ENCODE measurements around the gene GIGYF2. TPM values are rescaled to one million over a fixed set of nuclear protein-coding genes. Genes with fewer than 3 reads are reported as not detected.

Gene GIGYF2
- total RNA-seq, 1 experiment from 2014 or later = 60.6 TPM

- DNase-seq (ENCODE audit: low read depth, low spot score) (no peak), ATAC-seq (no peak)
- H3K79me2 ChIP-seq (ENCODE audit: insufficient read depth, low read length) = peaks cover 5% of the 10 kb centered on the region; the same call in 1 of the 2 replicates
- H3K4me3 ChIP-seq (replicated peaks in 1 of 2; ENCODE audit: low read depth in 1 of 2, low read length in 2 of 2) = no peak overlapping the region
- no peak overlapping the region for H3K4me2 ChIP-seq (ENCODE audit: low read length)
- intact Hi-C loops (cut with micrococcal nuclease) = no loop called here
- H3K27ac ChIP-seq (ENCODE audit: low read depth, low read length) = no peak overlapping the region
- BruUV-seq (replicated peaks) = no TSS peak
- H3K9me3 ChIP-seq (ENCODE audit: control insufficient read depth in 1 of 2, insufficient read depth in 1 of 2, low read depth in 1 of 2, low read length in 2 of 2) = no peaks in the 10 kb centered on the region
- ChIA-PET POLR2A (no interaction called here), CTCF (no interaction called here), RAD21 (ENCODE audit: low non-redundant PET in 1 of 2, low total read pairs in 2 of 2, uncharacterized antibody in 2 of 2, unreplicated experiment in 2 of 2) (no interaction called here)
- no peak overlapping the region for H2AFZ ChIP-seq (ENCODE audit: low read depth, low read length, poor library complexity, severe bottlenecking)
- H3K4me1 ChIP-seq (ENCODE audit: control insufficient read depth in 1 of 2, insufficient read depth in 2 of 2, low read length in 2 of 2) = no peaks in the 10 kb centered on the region
- 0 out of 2 replicates have a peak, but pooled peaks cover 3% of the 10 kb centered on the region for H4K20me1 ChIP-seq (ENCODE audit: insufficient read depth)
- H3K36me3 ChIP-seq (ENCODE audit: control insufficient read depth in 1 of 2, insufficient read depth in 2 of 2, low read length in 2 of 2) = peaks cover 10 to 14% of the 10 kb centered on the region in 2 experiments; a peak in 3 of 4 replicates
- H3K27me3 ChIP-seq (ENCODE audit: insufficient read depth, low read length) = no peaks in the 10 kb centered on the region
- no peaks in the 10 kb centered on the region for H3K9me2 ChIP-seq (ENCODE audit: insufficient read depth)
- H3K9ac ChIP-seq (ENCODE audit: low read length) = no peak overlapping the region
- no peak for TF ChIP-seq POLR2A (IDR thresholded peaks at IDR 0.05; ENCODE audit: borderline replicate concordance, extremely low read depth, insufficient read depth, insufficient read length)
- no peak for TF ChIP-seq JUND (IDR thresholded peaks at IDR 0.05)
- TF ChIP-seq SIN3A (IDR thresholded peaks at IDR 0.05; ENCODE audit: low read depth) = no peak
- TF ChIP-seq ZFX (IDR thresholded peaks at IDR 0.05) = no peak
- no peak for TF ChIP-seq EGR1 (IDR thresholded peaks at IDR 0.05; ENCODE audit: low read depth)
- no peak for TF ChIP-seq YY1 (IDR thresholded peaks at IDR 0.05; ENCODE audit: extremely low read depth, insufficient replicate concordance, low read depth, low read length)
- TF ChIP-seq FOSL1 (IDR thresholded peaks at IDR 0.05; ENCODE audit: low read depth) = no peak
- no peak for TF ChIP-seq SP1 (IDR thresholded peaks at IDR 0.05; ENCODE audit: low read depth)
- TF ChIP-seq, protein P1, sequence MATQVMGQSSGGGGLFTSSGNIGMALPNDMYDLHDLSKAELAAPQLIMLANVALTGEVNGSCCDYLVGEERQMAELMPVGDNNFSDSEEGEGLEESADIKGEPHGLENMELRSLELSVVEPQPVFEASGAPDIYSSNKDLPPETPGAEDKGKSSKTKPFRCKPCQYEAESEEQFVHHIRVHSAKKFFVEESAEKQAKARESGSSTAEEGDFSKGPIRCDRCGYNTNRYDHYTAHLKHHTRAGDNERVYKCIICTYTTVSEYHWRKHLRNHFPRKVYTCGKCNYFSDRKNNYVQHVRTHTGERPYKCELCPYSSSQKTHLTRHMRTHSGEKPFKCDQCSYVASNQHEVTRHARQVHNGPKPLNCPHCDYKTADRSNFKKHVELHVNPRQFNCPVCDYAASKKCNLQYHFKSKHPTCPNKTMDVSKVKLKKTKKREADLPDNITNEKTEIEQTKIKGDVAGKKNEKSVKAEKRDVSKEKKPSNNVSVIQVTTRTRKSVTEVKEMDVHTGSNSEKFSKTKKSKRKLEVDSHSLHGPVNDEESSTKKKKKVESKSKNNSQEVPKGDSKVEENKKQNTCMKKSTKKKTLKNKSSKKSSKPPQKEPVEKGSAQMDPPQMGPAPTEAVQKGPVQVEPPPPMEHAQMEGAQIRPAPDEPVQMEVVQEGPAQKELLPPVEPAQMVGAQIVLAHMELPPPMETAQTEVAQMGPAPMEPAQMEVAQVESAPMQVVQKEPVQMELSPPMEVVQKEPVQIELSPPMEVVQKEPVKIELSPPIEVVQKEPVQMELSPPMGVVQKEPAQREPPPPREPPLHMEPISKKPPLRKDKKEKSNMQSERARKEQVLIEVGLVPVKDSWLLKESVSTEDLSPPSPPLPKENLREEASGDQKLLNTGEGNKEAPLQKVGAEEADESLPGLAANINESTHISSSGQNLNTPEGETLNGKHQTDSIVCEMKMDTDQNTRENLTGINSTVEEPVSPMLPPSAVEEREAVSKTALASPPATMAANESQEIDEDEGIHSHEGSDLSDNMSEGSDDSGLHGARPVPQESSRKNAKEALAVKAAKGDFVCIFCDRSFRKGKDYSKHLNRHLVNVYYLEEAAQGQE (IDR thresholded peaks at IDR 0.05; ENCODE audit: low read depth) = no peak
- no peak for TF ChIP-seq EZH2 (IDR thresholded peaks at IDR 0.05)
- no peak for TF ChIP-seq SRF (IDR thresholded peaks at IDR 0.05; ENCODE audit: low read depth)
- no peak for TF ChIP-seq ATF3 (IDR thresholded peaks at IDR 0.05)
- no peak for TF ChIP-seq ZBTB33 (IDR thresholded peaks at IDR 0.05; ENCODE audit: extremely low read depth, insufficient replicate concordance, low read length)
Observed at GRCh38 chr2:232757905-232758304, 60.8 kb downstream of the GIGYF2 start.

Data from HCT116 (cell line).